Upper lobe of right lung (tissue), 1 donor: ENCODE data around the gene RNF4. TPM values are rescaled to one million over a fixed set of nuclear protein-coding genes. Genes with fewer than 3 reads are reported as not detected.

Source experiments
- ATAC-seq: fragments of 200-7000 bp; cut with Tn5 transposase; one replicate; pipeline ENCODE4 v1.9.1; 2020; ENCODE audit warnings: mild to moderate bottlenecking, moderate library complexity
- DNase-seq: peaks from one replicate; pipeline ENCODE4 v3.0.0-alpha.2; 2020
- H3K27ac ChIP-seq: fragments of 200-600 bp; one replicate; pipeline ENCODE4 v1.8.0; 2022
- H3K27me3 ChIP-seq: fragments of 200-600 bp; one replicate; pipeline ENCODE4 v1.8.0; 2022; ENCODE audit warnings: mild to moderate bottlenecking
- H3K36me3 ChIP-seq: fragments of 200-600 bp; one replicate; pipeline ENCODE4 v1.8.0; 2022
- H3K4me1 ChIP-seq: fragments of 200-600 bp; one replicate; pipeline ENCODE4 v1.8.0; 2022
- H3K4me3 ChIP-seq: fragments of 200-600 bp; one replicate; pipeline ENCODE4 v1.8.0; 2022; ENCODE audit warnings: mild to moderate bottlenecking
- H3K9me3 ChIP-seq: fragments of 200-600 bp; one replicate; pipeline ENCODE4 v1.8.0; 2022
- intact Hi-C: fragments of 100-400 bp; cut with DNase I; formaldehyde crosslinking; loops from one replicate; pipeline ENCODE4 v1.11.0; 2022
- total RNA-seq: library from RNA; stranded (reverse); fragmentation: NEBNext Ultra II Directional; extraction: Animal tissue kit (Norgen Biotek cat#: 25700); gene quantifications from one replicate; pipeline ENCODE4 v1.2.1, GENCODE V29; 2021
- TF ChIP-seq, protein P1 (sequence below): fragments of 200-600 bp; IDR thresholded peaks from one replicate; pipeline ENCODE4 v1.8.0; 2022; ENCODE audit warnings: antibody characterized with exemption
- donor health status: DM: no; HTN: yes; CAD: no; lungs with severe emphysema.

Gene RNF4
- total RNA-seq, 1 donor from 2014 or later = 41.0 TPM

- TF ChIP-seq, protein P1, sequence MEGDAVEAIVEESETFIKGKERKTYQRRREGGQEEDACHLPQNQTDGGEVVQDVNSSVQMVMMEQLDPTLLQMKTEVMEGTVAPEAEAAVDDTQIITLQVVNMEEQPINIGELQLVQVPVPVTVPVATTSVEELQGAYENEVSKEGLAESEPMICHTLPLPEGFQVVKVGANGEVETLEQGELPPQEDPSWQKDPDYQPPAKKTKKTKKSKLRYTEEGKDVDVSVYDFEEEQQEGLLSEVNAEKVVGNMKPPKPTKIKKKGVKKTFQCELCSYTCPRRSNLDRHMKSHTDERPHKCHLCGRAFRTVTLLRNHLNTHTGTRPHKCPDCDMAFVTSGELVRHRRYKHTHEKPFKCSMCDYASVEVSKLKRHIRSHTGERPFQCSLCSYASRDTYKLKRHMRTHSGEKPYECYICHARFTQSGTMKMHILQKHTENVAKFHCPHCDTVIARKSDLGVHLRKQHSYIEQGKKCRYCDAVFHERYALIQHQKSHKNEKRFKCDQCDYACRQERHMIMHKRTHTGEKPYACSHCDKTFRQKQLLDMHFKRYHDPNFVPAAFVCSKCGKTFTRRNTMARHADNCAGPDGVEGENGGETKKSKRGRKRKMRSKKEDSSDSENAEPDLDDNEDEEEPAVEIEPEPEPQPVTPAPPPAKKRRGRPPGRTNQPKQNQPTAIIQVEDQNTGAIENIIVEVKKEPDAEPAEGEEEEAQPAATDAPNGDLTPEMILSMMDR = no peak
- Histone ChIP-seq H3K27ac (no peak overlapping the region), H3K4me1 (peaks cover 4% of the 10 kb centered on the region), H3K36me3 (no peaks in the 10 kb centered on the region), H3K9me3 (no peaks in the 10 kb centered on the region), H3K4me3 (no peak overlapping the region), H3K27me3 (no peaks in the 10 kb centered on the region)
- ATAC-seq (no peak), DNase-seq (peak; percentile 56)
- intact Hi-C loops = no loop called here
Measured at GRCh38 chr4:2458546-2459491, 10.1 kb upstream of the RNF4 start.

GRCh38 chr4:2459589-2460349 is 9.1 kb upstream of the RNF4 start:
- intact Hi-C loops = no loop called here

GRCh38 chr4:2461246-2461960 is 7.5 kb upstream of the RNF4 start:
- peaks cover 4% of the 10 kb centered on the region for H3K4me1 ChIP-seq
- no peak overlapping the region for H3K27ac ChIP-seq
- TF ChIP-seq, protein P1 = no peak
- no peak for ATAC-seq
- peak; percentile 55 for DNase-seq
- intact Hi-C loops = no loop called here
- H3K9me3 ChIP-seq = no peaks in the 10 kb centered on the region
- no peaks in the 10 kb centered on the region for H3K36me3 ChIP-seq
- H3K27me3 ChIP-seq = no peaks in the 10 kb centered on the region
- no peak overlapping the region for H3K4me3 ChIP-seq

More at GRCh38 chr4:2459589-2460349, 9.1 kb upstream of the RNF4 start:
- DNase-seq (peak; percentile 34), ATAC-seq (no peak)
- Histone ChIP-seq H3K36me3 (no peaks in the 10 kb centered on the region), H3K4me1 (peaks cover 4% of the 10 kb centered on the region), H3K27ac (no peak overlapping the region), H3K9me3 (no peaks in the 10 kb centered on the region), H3K27me3 (no peaks in the 10 kb centered on the region), H3K4me3 (no peak overlapping the region)
- TF ChIP-seq, protein P1 = no peak

DNA sequence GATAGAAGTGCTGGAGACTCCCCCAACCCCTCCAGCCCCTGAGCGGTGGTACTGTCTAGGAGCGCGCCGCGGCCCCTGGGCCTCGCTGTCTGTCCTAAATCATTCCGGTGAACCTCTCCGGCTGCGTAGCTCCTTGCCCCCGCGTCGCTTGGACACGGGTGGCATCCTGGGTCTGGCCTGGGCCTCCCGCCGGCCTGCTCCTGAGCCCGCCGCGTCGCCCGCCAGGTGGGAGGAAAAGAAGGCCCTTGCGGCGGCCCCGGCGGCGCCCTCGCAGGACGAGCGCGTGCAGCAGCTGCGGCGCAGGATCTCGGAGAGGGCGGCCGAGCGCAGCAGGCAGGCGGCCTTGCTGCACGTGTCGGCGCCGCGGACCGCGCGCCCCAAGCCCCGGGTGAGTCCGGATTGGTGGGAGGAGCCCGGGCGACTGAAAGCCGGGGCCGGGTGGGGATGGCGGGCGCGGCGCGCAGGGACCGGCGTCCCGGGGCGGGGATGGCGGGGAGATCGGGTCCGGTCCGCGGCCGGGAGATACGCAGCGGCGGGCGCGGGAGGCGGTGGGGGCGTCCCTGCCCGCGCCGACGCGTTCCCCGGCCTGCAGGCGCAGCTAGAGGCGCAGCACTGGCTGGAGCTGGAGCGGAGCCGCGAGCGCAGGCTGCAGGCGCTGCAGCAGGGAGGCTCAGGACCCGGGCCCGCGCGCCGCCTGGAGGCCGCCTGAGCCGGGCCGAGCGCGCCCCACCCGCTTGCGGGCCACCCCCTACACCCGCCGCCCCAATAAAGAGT is 6.5 kb upstream of the RNF4 start:
- Histone ChIP-seq H3K27me3 (no peaks in the 10 kb centered on the region), H3K4me1 (peaks cover 4% of the 10 kb centered on the region), H3K27ac (no peak overlapping the region), H3K9me3 (no peaks in the 10 kb centered on the region), H3K36me3 (no peaks in the 10 kb centered on the region), H3K4me3 (peak overlapping the region; percentile 52)
- DNase-seq (peak; percentile 82), ATAC-seq (peak; percentile 93)
- intact Hi-C loops = no loop called here
- TF ChIP-seq, protein P1 = peak; percentile 53
